ENCODE measurements around the gene CETN3. TPM values are rescaled to one million over a fixed set of nuclear protein-coding genes. Genes with fewer than 3 reads are reported as not detected.

Gene CETN3
- 9.9 and 17.4 TPM in 2 replicates for total RNA-seq

GRCh38 chr5:90409318-90410177 is at the start of gene CETN3:
CETN3 (minus strand) TSS chr5:90409756; CDS start chr5:90409661, 95 bp downstream.

Other genes with a start within 250 kb of the CETN3 start
- 3.2 and 6.1 TPM in 2 replicates for gene MBLAC2, start 65.0 kb upstream of the CETN3 start, total RNA-seq
- 5.2 and 8.5 TPM in 2 replicates for gene POLR3G, start 65.1 kb upstream of the CETN3 start, total RNA-seq
- gene LYSMD3, start 119.8 kb upstream of the CETN3 start, total RNA-seq, result 12.0 and 18.5 TPM in 2 replicates
- gene ADGRV1, start 149.0 kb upstream of the CETN3 start, total RNA-seq, result under 0.01 and 0.06 TPM in 2 replicates